Calu3 (cell line): ENCODE results near the gene ULK2. TPM values are rescaled to one million over a fixed set of nuclear protein-coding genes. Genes with fewer than 3 reads are reported as not detected.
A peak's percentile ranks its signal among the peaks of the same experiment; 100 is the strongest.
"Not testable (repeated sequence)": the region's sequence is repeated elsewhere in the genome, so short reads cannot be mapped to it uniquely, and the experiment has no call there.

Experiments
- BruUV-seq: library from RNA; stranded (reverse); fragments of 400-500 nt; replicated peaks from 2 replicates; lab custom pipeline; 2021; lab: Mats Ljungman, UMichigan
- CTCF ChIA-PET: fragments of 300-600 bp; sonication (Branson Sonifier 250); formaldehyde crosslinking; loops from one replicate; lab custom pipeline; 2022; ENCODE audit warnings: antibody characterized with exemption; lab: Charles Lee
- DNase-seq: peaks from one replicate; pipeline ENCODE4 v3.0.0; 2022
- H3K27ac Mint-ChIP-seq: one replicate; pipeline ENCODE4 v1.8.0; 2022; ENCODE audit warnings: mixed read lengths; ENCODE audit not compliant: unreplicated experiment
- H3K27me3 Mint-ChIP-seq: one replicate; pipeline ENCODE4 v1.8.0; 2022; ENCODE audit warnings: mixed read lengths; ENCODE audit not compliant: unreplicated experiment
- H3K36me3 Mint-ChIP-seq: one replicate; pipeline ENCODE4 v1.8.0; 2022; ENCODE audit warnings: mild to moderate bottlenecking, moderate library complexity, mixed read lengths; ENCODE audit not compliant: insufficient read depth, unreplicated experiment
- H3K4me1 Mint-ChIP-seq: one replicate; pipeline ENCODE4 v1.8.0; 2022; ENCODE audit warnings: mild to moderate bottlenecking, low read depth, mixed read lengths; ENCODE audit not compliant: unreplicated experiment
- H3K4me3 Mint-ChIP-seq: one replicate; pipeline ENCODE4 v1.8.0; 2022; ENCODE audit warnings: mild to moderate bottlenecking, low read depth, moderate library complexity, mixed read lengths; ENCODE audit not compliant: unreplicated experiment
- H3K9me3 Mint-ChIP-seq: one replicate; pipeline ENCODE4 v1.8.0; 2022; ENCODE audit warnings: low read depth, mixed read lengths; ENCODE audit not compliant: unreplicated experiment
- CTCF ChIP-seq: fragments of 200-600 bp; IDR thresholded peaks from one replicate; pipeline ENCODE4 v1.8.0; 2022; ENCODE audit warnings: antibody characterized with exemption; ENCODE audit not compliant: unreplicated experiment
- intact Hi-C: fragments of 100-400 bp; cut with micrococcal nuclease; formaldehyde crosslinking; loops from one replicate; pipeline ENCODE4 v1.10.0; 2022; ENCODE audit not compliant: unreplicated experiment
- total RNA-seq: library from RNA; stranded (reverse); gene quantifications from 2 replicates; pipeline ENCODE4 v1.2.3, GENCODE V29; 2022

Gene ULK2
- total RNA-seq, 1 experiment from 2014 or later, result 4.7 TPM

GRCh38 chr17:19874256-19874655, 6.5 kb upstream of the ULK2 start:
- CTCF ChIA-PET, result interaction anchor here (0.6 kb wide), 1 partner anchor 15 kb away, joined by 3 read pairs; no protein-coding TSS in a partner anchor
- H3K27me3 Mint-ChIP-seq, result peaks cover 10% of the 10 kb centered on the region
- no peak overlapping the region for H3K27ac Mint-ChIP-seq
- no peaks in the 10 kb centered on the region for H3K4me1 Mint-ChIP-seq
- intact Hi-C loops, result no loop called here
- BruUV-seq, result no TSS peak
- no peaks in the 10 kb centered on the region for H3K9me3 Mint-ChIP-seq
- TF ChIP-seq CTCF, result no peak
- no peaks in the 10 kb centered on the region for H3K36me3 Mint-ChIP-seq
- no peak overlapping the region for H3K4me3 Mint-ChIP-seq
- no peak for DNase-seq

GRCh38 chr17:19873346-19873745, 5.6 kb upstream of the ULK2 start:
- no peaks in the 10 kb centered on the region for H3K9me3 Mint-ChIP-seq
- no peak overlapping the region for H3K27ac Mint-ChIP-seq
- H3K36me3 Mint-ChIP-seq, result no peaks in the 10 kb centered on the region
- CTCF ChIA-PET, result no interaction called here
- BruUV-seq, result no TSS peak
- H3K4me3 Mint-ChIP-seq, result no peak overlapping the region
- intact Hi-C loops, result no loop called here
- no peak for TF ChIP-seq CTCF
- no peak for DNase-seq
- H3K4me1 Mint-ChIP-seq, result no peaks in the 10 kb centered on the region
- H3K27me3 Mint-ChIP-seq, result peaks cover 1% of the 10 kb centered on the region

GRCh38 chr17:19868079-19868395, 301 bp upstream of the ULK2 start:
- peak overlapping the region; percentile 71 for H3K4me3 Mint-ChIP-seq
- CTCF ChIA-PET, result no interaction called here
- H3K36me3 Mint-ChIP-seq, result peaks cover 8% of the 10 kb centered on the region
- no peaks in the 10 kb centered on the region for H3K27me3 Mint-ChIP-seq
- no peak for TF ChIP-seq CTCF
- H3K9me3 Mint-ChIP-seq, result no peaks in the 10 kb centered on the region
- no peak overlapping the region for H3K27ac Mint-ChIP-seq
- no TSS peak for BruUV-seq
- no peaks in the 10 kb centered on the region for H3K4me1 Mint-ChIP-seq
- no peak for DNase-seq
- intact Hi-C loops, result no loop called here

GRCh38 chr17:19867079-19867328, 732 bp downstream of the ULK2 start:
- CTCF ChIA-PET, result no interaction called here
- no peaks in the 10 kb centered on the region for H3K4me1 Mint-ChIP-seq
- peak overlapping the region; percentile 71 for H3K4me3 Mint-ChIP-seq
- H3K27ac Mint-ChIP-seq, result no peak overlapping the region
- intact Hi-C loops, result no loop called here
- no peaks in the 10 kb centered on the region for H3K27me3 Mint-ChIP-seq
- no peaks in the 10 kb centered on the region for H3K9me3 Mint-ChIP-seq
- no peak for TF ChIP-seq CTCF
- H3K36me3 Mint-ChIP-seq, result peaks cover 8% of the 10 kb centered on the region
- DNase-seq, result peak; percentile 52
- no TSS peak for BruUV-seq

DNA sequence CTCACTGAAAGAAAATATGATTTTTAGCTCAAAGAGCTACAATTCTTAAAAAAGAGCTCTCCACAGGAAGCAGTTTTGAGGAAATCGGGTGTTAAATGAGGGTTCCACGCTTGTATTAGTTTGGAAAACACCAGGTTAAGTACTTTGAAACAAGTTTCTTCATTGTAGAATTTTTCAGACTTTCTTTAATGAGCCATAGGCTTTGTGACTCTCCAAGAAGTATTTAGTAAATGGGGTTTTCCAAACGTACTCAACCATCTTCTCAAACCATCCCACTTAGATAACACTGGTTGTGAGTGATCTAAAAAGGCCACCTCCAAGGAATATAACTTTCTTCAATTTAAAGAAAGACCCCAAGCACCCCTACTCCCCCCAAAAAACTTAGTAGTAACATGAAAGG, 2.7 kb downstream of the ULK2 start:
- H3K9me3 Mint-ChIP-seq, result no peaks in the 10 kb centered on the region
- CTCF ChIA-PET, result no interaction called here
- intact Hi-C loops, result no loop called here
- DNase-seq, result no peak
- BruUV-seq, result no TSS peak
- no peak overlapping the region for H3K4me3 Mint-ChIP-seq
- no peak for TF ChIP-seq CTCF
- no peaks in the 10 kb centered on the region for H3K27me3 Mint-ChIP-seq
- H3K27ac Mint-ChIP-seq, result no peak overlapping the region
- H3K36me3 Mint-ChIP-seq, result peaks cover 8% of the 10 kb centered on the region
- H3K4me1 Mint-ChIP-seq, result no peaks in the 10 kb centered on the region

DNA sequence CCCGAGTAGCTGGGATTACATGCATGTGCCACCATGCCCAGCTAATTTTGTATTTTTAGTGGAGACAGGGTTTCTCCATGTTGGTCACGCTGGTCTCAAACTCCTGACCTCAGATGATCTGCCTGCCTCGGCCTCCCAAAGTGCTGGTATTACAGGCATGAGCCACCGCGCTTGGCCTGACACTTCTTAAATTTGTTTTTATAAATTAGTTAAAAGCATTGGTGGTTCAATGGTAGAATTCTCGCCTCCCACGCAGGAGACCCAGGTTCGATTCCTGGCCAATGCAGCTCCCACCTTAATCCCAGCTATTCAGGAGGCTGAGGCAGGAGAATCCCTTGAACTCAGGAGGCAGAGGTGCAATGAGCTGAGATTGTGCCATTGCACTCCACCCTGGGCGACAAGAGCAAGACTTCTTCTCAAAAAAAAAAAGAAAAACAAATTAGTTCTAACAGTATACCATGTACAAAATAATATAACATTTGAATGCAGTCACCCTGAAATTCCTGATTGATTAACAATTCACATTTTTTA, 7.0 kb downstream of the ULK2 start:
- BruUV-seq, CTCF ChIA-PET, H3K36me3 Mint-ChIP-seq, H3K9me3 Mint-ChIP-seq, H3K27me3 Mint-ChIP-seq, H3K4me1 Mint-ChIP-seq, H3K4me3 Mint-ChIP-seq, DNase-seq, H3K27ac Mint-ChIP-seq, intact Hi-C loops: not testable (repeated sequence)
